Stimulated activated CD4-positive, alpha-beta T cell treated with anti-CD3 and anti-CD28 coated beads, TNF-alpha, amount 100 ng/mL, for 48 hours (primary cell): ENCODE data around the gene UGT1A4.
"Not testable (repeated sequence)": the region's sequence is repeated elsewhere in the genome, so short reads cannot be mapped to it uniquely, and the experiment has no call there.

ENCODE experiments used
- DNase-seq, 3 donors: peaks; one replicate each; pipeline ENCODE4 v3.0.0-alpha.2; 2020; ENCODE audit warnings: low read depth in 3 of 3

UGT1A4 gene

DNA sequence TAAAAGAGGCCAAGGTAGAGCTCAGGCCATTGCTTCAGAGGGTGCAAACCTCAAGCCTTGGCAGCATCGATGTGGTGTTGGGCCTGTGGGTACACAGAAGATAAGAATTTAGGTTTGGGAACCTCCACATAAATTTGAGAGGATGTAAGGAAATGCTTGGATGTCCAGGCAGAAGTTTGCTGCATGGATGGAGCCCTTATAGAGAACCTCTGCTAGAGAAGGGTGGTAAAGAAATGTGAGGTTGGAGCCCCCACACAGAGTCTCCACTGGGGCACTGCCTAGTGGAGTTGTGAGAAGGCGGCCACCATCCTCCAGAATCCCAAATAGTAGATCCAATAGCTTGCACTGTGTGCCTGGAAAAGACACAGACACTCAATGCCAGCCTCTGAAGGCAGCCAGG is 32.2 kb downstream of the UGT1A4 start:
- DNase-seq = not testable (repeated sequence)

DNA sequence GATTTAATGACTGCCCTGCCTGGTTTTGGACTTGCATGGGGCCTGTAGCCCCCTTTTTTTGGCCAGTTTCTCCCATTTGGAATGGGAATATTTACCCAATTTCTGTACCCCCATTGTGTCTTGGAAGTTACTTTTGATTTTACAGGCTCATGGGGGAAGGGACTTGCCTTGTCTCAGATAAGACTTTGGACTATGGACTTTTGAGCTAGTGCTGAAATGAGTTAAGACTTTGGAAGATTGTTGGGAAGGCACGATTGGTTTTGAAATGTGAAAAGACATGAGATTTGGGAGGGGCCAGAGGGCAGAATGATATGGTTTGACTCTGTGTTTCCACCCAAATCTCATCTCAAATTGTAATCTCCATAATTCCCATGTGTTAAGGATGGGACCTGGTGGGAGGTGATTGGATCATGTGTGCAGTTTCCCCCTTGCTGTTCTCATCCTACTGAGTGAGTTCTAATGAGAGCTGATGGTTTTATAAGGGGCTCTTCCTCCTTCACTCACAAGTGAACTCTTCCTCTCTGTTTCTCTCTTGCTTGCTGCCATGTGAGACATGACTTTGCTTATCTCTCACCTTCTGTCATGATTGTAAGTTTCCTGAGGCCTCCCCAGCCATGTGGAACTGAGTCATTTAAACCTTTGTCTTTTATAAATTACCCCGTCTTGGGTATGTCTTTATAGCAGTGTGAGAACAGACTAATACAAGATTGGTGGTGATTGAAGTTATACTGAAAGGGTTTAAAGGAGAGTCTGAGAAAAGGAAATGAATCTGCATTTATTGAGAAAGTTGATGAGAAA is 32.9 kb downstream of the UGT1A4 start:
- DNase-seq = not testable (repeated sequence)

DNA sequence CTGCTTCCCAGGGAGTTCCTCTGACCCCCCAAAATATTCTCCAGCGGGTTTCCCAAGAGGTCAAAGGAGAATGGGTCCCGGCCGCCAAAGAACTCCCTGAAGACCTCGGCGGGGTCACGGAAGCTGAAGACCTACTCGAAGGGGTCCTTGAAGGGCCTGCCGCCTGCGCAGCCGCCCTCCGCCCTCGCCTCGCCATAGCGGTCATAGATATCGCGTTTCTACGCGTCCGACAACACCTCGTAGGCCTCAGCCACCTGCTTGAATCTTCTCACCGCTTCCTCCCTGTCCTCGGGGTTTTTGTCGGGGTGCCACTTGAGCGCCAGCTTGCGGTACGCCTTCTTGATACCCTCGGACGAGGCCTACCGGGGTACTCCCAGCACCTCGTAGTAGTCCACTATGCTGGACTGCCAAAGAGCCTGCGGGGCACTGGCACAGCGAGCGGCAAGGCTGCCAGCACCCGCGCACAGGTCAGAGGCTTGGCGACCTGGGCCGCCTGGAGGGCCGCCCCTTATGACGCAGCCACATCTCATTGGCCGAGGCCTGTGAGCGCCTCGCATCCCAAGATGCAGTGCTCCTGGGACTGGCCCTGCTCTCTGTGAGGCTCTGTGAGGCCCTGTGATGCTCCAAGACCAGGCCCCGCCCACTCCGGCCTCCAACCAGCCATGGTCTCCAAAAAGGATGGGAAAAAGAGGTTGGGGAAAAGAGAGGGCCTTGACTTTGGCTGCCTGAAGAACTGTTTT is 36.5 kb downstream of the UGT1A4 start:
- no peak for DNase-seq

DNA sequence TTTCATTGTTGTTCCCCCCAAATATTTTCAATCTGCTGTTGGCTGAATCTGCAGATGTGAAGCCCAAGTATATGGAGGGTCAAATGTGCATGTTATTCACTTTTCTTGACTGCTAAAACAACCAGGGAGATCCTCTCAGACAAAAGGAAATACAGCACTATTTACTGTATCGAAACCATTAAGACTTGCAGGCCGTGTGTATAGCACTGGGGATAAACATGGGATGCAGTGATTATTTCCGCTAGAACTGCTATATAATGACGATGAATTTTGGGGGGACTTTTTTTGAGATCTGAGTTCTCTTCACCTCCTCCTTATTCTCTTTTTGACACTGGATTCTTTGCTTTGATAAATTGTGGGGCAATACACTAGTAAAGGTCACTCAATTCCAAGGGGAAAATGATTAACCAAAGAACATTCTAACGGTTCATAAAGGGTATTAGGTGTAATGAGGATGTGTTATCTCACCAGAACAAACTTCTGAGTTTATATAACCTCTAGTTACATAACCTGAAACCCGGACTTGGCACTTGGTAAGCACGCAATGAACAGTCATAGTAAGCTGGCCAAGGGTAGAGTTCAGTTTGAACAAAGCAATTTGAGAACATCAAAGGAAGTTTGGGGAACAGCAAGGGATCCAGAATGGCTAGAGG is 38.0 kb downstream of the UGT1A4 start:
- no peak for DNase-seq

DNA sequence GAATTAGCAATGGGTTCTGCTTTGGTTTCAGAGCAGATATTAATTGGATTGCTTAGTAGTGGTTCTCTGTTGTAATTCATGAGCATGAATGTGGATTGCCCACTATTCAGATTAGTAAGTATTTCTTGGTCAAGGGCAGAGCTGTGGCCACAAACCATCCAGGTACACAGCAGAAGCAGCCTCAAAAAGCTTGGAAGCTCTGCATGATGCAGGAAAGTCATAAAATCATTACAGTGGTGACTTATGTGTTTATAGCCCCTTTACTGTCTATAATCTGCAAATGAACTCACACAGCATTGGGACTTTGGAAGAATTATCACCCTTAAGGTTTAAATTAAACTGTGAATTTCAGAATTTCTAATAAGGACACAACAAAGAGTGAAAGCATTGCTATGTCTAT is 39.6 kb downstream of the UGT1A4 start:
- no peak for DNase-seq

DNA sequence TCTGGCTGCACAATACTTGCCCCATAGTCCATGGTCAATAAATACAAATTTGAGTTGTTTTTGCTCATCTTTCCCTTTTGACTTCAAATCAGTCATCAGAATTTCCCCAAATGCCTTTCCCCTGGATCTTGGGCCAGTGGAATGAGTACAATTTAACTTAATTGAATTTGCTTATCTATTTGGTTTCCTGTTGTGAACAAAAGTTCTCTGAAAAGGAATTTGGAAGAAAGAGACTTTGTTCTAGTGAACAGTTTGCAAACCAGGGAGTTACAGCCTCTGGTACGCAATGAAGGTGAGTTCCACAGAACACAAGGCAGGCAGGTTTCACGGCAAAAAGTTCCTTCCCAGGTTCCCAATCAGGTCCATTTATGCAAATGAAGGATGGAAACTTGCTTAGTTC is 40.3 kb downstream of the UGT1A4 start:
- no peak for DNase-seq

DNA sequence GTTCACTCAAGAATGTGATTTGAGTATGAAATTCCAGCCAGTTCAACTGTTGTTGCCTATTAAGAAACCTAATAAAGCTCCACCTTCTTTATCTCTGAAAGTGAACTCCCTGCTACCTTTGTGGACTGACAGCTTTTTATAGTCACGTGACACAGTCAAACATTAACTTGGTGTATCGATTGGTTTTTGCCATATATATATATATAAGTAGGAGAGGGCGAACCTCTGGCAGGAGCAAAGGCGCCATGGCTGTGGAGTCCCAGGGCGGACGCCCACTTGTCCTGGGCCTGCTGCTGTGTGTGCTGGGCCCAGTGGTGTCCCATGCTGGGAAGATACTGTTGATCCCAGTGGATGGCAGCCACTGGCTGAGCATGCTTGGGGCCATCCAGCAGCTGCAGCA is 41.5 kb downstream of the UGT1A4 start, which contains the start of gene UGT1A1:
UGT1A1 (plus strand) TSS at position 228 of the 400 bp plus-strand sequence; CDS start at position 246, 18 bp downstream.
- DNase-seq = no peak

DNA sequence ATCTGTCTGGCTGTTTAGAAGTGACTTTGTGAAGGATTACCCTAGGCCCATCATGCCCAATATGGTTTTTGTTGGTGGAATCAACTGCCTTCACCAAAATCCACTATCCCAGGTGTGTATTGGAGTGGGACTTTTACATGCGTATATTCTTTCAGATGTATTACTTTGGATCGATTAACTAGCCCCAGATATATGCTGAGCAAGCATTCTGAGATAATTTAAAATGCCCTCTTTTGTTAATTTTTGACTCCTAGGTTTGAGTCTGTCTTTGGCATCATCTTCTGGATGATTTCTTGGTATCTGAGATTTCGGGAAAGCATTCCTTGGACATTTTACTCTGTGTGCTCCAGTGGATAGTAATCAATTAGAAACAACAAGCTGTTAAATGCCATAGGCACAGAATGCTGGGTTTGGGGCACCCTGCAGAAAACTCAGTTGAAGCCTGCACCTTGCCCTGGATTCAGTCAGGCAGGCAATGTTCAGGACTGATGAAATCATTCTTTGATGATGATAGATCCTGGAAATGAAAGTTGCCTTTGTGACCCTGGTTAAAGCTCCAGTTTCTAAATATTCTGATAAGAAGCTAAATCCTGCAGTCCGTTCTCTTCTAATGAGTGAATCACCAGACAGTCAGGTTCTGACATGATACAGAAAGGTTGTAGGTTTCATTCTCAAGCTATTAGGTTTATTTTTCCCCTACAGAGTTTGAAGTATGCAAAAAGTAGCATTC is 42.7 kb downstream of the UGT1A4 start:
- DNase-seq = no peak

DNA sequence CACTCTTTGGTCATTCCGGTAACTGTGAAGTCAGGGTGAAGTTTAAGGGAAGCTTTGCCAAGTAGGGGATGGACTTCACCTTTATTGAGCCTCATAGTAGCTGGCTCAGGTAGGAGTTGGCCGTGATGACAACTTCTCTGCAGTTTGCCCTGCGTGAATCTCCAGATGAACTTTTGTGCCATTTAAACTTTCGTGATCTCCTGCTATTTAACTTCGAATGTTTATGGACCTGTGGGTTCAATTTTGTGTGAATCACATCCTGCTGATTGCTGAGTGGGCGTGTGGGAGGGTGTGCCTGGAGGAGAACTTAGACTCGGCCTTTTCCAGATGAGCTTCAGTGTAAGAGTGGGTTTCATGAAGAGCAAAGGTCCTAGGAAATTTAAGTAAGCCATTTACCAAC is 45.7 kb downstream of the UGT1A4 start:
- no peak for DNase-seq

DNA sequence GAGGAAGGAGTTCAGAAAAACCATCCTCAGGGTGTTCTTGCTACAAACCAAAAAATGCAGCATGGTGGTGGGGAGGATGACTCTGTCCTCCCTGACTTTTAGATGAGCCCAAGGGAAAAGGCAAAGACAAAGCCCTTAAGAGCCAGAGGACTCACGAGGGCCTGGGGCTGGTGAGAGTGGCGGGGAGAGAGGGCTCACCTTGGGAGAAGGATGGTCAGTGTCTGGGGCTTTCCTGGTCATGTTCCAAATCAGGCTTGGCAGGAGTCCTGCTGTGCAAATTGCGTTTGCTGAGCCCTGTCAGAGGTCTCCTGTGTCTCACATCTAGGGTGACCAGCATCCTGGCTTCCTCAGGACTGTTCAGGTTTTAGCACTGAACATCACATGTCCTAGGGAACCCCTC is 46.2 kb downstream of the UGT1A4 start:
- DNase-seq = no peak

DNA sequence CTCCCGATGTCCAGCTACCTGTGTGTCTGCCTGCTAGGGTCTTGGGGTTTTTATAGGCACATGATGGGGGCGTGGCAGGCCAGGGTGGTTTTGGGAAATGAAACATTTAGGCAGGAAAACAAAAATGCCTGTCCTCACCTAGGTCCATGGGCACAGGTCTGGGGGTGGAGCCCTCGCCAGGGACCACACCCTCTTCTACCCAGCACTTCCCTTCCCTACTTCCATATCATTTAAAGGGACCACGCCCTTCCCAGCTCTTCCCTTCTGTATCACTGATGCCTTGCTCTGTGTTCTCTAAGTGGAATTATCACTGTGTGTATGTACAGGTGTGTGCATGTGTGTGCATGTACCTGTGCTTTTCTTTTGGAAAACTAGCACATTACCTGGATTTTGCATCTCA is 47.9 kb downstream of the UGT1A4 start:
- no peak for DNase-seq

DNA sequence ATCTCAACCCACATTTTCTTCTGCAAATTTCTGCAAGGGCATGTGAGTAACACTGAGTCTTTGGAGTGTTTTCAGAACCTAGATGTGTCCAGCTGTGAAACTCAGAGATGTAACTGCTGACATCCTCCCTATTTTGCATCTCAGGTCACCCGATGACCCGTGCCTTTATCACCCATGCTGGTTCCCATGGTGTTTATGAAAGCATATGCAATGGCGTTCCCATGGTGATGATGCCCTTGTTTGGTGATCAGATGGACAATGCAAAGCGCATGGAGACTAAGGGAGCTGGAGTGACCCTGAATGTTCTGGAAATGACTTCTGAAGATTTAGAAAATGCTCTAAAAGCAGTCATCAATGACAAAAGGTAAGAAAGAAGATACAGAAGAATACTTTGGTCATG is 49.5 kb downstream of the UGT1A4 start:
- no peak for DNase-seq

DNA sequence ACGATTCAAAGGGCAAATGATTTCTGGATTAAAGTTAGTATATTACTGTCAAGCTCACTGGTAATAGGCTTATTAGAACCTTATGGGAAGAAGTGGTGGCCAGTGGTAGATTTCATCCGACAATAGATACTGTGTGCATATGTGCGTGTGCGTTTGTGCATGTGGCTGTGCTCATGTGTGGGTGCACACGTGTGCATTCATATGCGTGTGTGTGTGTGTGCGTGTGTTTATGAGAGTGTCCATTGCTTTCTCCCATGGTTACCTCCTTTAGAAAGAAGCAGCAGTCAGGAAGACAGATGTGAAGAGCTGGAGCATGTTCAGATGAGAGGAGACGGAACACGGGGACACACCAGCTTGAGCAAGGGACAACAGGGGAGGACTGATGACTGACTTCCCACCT is 50.7 kb downstream of the UGT1A4 start:
- DNase-seq = no peak

DNA sequence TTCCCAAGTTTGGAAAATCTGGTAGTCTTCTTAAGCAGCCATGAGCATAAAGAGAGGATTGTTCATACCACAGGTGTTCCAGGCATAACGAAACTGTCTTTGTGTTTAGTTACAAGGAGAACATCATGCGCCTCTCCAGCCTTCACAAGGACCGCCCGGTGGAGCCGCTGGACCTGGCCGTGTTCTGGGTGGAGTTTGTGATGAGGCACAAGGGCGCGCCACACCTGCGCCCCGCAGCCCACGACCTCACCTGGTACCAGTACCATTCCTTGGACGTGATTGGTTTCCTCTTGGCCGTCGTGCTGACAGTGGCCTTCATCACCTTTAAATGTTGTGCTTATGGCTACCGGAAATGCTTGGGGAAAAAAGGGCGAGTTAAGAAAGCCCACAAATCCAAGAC is 53.6 kb downstream of the UGT1A4 start:
- no peak for DNase-seq

DNA sequence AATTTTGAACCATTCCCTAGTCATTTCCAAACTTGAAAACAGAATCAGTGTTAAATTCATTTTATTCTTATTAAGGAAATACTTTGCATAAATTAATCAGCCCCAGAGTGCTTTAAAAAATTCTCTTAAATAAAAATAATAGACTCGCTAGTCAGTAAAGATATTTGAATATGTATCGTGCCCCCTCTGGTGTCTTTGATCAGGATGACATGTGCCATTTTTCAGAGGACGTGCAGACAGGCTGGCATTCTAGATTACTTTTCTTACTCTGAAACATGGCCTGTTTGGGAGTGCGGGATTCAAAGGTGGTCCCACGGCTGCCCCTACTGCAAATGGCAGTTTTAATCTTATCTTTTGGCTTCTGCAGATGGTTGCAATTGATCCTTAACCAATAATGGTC is 54.0 kb downstream of the UGT1A4 start:
- no peak for DNase-seq

DNA sequence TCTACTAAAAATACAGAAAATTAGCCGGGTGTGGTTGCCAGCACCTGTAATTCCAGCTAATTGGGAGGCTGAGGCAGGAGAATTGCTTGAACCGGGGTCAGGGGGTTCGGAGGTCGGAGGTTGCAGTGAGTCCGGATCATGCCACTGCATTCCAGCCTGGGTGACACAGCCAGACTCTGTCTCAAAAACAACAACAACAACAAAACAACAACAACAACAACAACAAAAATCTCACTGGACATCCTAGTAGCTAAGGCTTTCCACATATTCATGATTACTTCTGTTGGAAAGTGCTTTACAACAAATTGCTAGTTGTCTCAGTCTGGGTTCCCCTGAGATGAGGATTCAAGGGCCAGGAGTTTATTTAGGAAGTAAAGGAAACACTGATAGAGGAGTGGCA is 55.3 kb downstream of the UGT1A4 start:
- no peak for DNase-seq

DNA sequence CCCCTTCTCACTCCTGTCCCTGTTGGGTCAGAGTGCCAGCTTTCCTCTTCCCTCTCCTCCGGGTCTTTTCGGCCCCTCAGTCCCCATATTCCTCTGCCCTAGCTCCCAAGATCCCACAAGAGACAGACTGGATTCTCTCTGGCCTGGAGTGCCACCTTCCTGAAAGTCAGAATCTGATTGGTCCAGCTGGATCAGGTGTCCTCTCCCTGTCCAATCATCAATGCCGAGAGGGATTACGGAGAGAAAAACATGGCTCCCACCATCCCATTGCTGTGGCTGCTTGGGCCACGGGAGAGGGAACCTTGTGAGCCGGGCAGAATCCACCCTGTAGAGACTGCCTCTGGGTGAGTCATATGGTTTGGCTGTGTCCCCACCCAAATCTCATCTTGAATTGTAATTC is 56.9 kb downstream of the UGT1A4 start:
- DNase-seq = no peak

DNA sequence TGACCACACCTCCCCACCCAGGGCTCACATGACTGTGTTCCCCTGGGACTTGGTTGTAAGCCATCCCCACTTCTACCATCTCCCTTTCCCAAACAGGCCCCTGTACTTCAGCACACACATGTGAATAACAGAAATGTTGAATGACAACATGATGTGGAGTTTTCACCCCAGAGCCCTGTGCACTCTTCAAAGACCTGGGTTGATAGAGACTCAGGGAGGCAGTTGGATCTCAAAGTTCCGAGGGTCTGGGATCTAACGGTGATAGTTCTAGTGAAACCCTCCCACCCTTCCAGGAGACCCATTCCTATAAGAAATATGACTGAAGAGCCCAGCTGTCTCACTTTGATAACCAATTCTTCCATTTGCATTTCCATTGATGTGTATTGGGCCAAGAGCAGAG is 59.5 kb downstream of the UGT1A4 start, which contains the start of gene MROH2A:
MROH2A (plus strand) TSS at position 301 of the 400 bp plus-strand sequence. CDS start 1,029 bp downstream, outside the sequence.
- no peak for DNase-seq

DNA sequence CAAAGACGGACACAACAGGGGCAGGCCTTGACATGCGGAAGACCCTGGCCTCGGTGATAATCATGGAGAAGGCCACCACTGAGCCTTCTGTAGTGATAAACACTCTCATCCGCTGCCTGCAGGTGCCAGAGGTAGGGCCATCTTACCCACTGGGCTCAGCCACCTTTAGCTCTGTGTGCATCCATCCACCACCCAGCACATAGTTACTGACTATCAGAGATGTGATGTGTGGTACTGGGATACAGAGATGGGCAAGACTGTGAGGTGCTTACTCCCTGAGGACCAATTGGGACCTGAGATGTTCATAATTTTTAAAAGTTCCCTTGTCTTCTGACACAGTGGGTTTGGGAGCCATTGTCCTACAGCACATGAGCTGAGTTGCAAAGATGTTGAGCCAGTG is 61.2 kb downstream of the UGT1A4 start:
- DNase-seq = no peak

DNA sequence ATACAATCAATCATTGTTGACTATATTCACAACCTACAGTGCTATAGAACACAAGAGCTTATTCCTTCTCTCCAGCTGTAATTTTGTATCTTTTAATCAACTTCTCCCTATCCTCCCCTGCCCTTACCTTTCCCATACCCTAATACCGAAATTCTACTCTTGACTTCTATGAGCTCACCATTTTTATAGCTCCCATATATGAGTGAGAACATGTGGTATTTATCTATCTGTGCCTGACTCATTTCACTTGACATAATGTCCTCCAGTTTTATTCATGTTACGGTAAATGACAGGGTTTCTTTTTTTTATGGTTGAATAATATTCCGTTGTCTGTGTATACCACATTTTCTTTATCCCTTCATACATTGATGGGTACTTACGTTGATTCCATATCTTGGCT is 62.2 kb downstream of the UGT1A4 start:
- no peak for DNase-seq

DNA sequence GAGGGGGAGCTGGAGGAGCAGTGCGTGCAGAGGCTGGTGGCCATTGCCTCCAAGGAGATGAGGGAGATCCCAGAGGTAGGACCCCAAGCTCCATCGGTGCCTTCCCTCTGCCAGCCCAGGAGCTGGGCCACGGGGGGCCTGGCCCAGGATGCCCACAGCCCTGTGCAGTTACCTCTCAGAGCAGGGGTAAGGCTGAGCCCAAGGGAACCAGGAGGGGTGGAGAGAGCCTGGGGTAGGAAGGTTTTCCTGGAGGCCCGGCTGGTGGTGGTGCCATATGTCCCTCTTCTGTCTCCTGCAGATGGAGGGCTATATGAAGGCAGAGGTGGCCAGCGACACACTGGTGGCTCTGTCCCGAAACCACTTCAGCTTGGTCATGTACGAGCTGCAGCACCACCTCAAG is 71.0 kb downstream of the UGT1A4 start:
- no peak for DNase-seq
